ENCODE measurements around the gene PMEPA1. TPM values are rescaled to one million over a fixed set of nuclear protein-coding genes. Genes with fewer than 3 reads are reported as not detected.

Gene PMEPA1
- total RNA-seq, 1 donor from 2014 or later: 49.4 TPM

- no peak overlapping the region for H3K4me3 Mint-ChIP-seq (ENCODE audit: unreplicated experiment)
- Histone ChIP-seq H2AFZ (ENCODE audit: low read depth, low read length) (no peak overlapping the region), H4K20me1 (ENCODE audit: insufficient read depth, low read length) (no peaks in the 10 kb centered on the region), H3K27ac (ENCODE audit: low read depth, low read length) (no peak overlapping the region), H3K36me3 (ENCODE audit: insufficient read depth, low read length) (no peaks in the 10 kb centered on the region), H3K4me3 (ENCODE audit: insufficient read depth, low read depth, low read length) (no peak overlapping the region), H3K4me2 (ENCODE audit: low read length) (no peak overlapping the region), H3K9me3 (ENCODE audit: insufficient read depth, low read depth, low read length) (no peaks in the 10 kb centered on the region), H3K27me3 (ENCODE audit: insufficient read depth, low read length) (no peaks in the 10 kb centered on the region), H3K4me1 (ENCODE audit: insufficient read depth, low read length) (peaks cover 20% of the 10 kb centered on the region), H3K79me2 (ENCODE audit: insufficient read depth, low read length) (no peaks in the 10 kb centered on the region), H3K9ac (ENCODE audit: low read length) (no peak overlapping the region)
- H3K36me3 Mint-ChIP-seq (ENCODE audit: low read depth, unreplicated experiment): no peaks in the 10 kb centered on the region
- peaks cover 2% of the 10 kb centered on the region for H3K9me3 Mint-ChIP-seq (ENCODE audit: unreplicated experiment)
- FAIRE-seq (no peak), DNase-seq (ENCODE audit: low read depth) (no peak)
- no peak overlapping the region for H3K27ac Mint-ChIP-seq (ENCODE audit: unreplicated experiment)
- peaks cover 16% of the 10 kb centered on the region for H3K4me1 Mint-ChIP-seq (ENCODE audit: low read depth, unreplicated experiment)
- TF ChIP-seq CTCF (IDR thresholded peaks at IDR 0.05; ENCODE audit: insufficient read depth, low read depth, low read length) (no peak), EZH2 (IDR thresholded peaks at IDR 0.05; ENCODE audit: insufficient read depth, low read length) (no peak)
- H3K27me3 Mint-ChIP-seq (ENCODE audit: low read depth, unreplicated experiment): peaks cover 6% of the 10 kb centered on the region
Observed at GRCh38 chr20:57744206-57744605, 34.4 kb upstream of the PMEPA1 start.

GRCh38 chr20:57743450-57744095 is 33.8 kb upstream of the PMEPA1 start:
- Histone ChIP-seq H3K9ac (ENCODE audit: low read length) (no peak overlapping the region), H2AFZ (ENCODE audit: low read depth, low read length) (no peak overlapping the region), H3K36me3 (ENCODE audit: insufficient read depth, low read length) (no peaks in the 10 kb centered on the region), H3K27me3 (ENCODE audit: insufficient read depth, low read length) (no peaks in the 10 kb centered on the region), H3K4me2 (ENCODE audit: low read length) (no peak overlapping the region), H3K4me1 (ENCODE audit: insufficient read depth, low read length) (peaks cover 15% of the 10 kb centered on the region), H3K9me3 (ENCODE audit: insufficient read depth, low read depth, low read length) (no peaks in the 10 kb centered on the region), H3K79me2 (ENCODE audit: insufficient read depth, low read length) (no peaks in the 10 kb centered on the region), H3K27ac (ENCODE audit: low read depth, low read length) (no peak overlapping the region), H4K20me1 (ENCODE audit: insufficient read depth, low read length) (no peaks in the 10 kb centered on the region), H3K4me3 (ENCODE audit: insufficient read depth, low read depth, low read length) (no peak overlapping the region)
- Mint-ChIP-seq H3K27me3 (ENCODE audit: low read depth, unreplicated experiment) (peaks cover 6% of the 10 kb centered on the region), H3K36me3 (ENCODE audit: low read depth, unreplicated experiment) (no peaks in the 10 kb centered on the region), H3K4me1 (ENCODE audit: low read depth, unreplicated experiment) (peaks cover 15% of the 10 kb centered on the region), H3K4me3 (ENCODE audit: unreplicated experiment) (no peak overlapping the region), H3K9me3 (ENCODE audit: unreplicated experiment) (peaks cover 2% of the 10 kb centered on the region), H3K27ac (ENCODE audit: unreplicated experiment) (no peak overlapping the region)
- FAIRE-seq (no peak), DNase-seq (ENCODE audit: low read depth) (no peak)
- TF ChIP-seq EZH2 (IDR thresholded peaks at IDR 0.05; ENCODE audit: insufficient read depth, low read length): no peak
- no peak for TF ChIP-seq CTCF (IDR thresholded peaks at IDR 0.05; ENCODE audit: insufficient read depth, low read depth, low read length)

GRCh38 chr20:57742507-57743181 is 32.8 kb upstream of the PMEPA1 start:
- H3K27ac Mint-ChIP-seq (ENCODE audit: unreplicated experiment): no peak overlapping the region
- FAIRE-seq: no peak
- no peak overlapping the region for H3K4me3 ChIP-seq (ENCODE audit: insufficient read depth, low read depth, low read length)

More at GRCh38 chr20:57742507-57743181, 32.8 kb upstream of the PMEPA1 start:
- H3K4me2 ChIP-seq (ENCODE audit: low read length): no peak overlapping the region
- H3K27ac ChIP-seq (ENCODE audit: low read depth, low read length): no peak overlapping the region
- H3K27me3 ChIP-seq (ENCODE audit: insufficient read depth, low read length): no peaks in the 10 kb centered on the region
- no peaks in the 10 kb centered on the region for H3K36me3 Mint-ChIP-seq (ENCODE audit: low read depth, unreplicated experiment)
- no peak for TF ChIP-seq EZH2 (IDR thresholded peaks at IDR 0.05; ENCODE audit: insufficient read depth, low read length)
- TF ChIP-seq CTCF (IDR thresholded peaks at IDR 0.05; ENCODE audit: insufficient read depth, low read depth, low read length): no peak
- no peak overlapping the region for H3K4me3 Mint-ChIP-seq (ENCODE audit: unreplicated experiment)
- peaks cover 9% of the 10 kb centered on the region for H3K27me3 Mint-ChIP-seq (ENCODE audit: low read depth, unreplicated experiment)
- no peak overlapping the region for H3K9ac ChIP-seq (ENCODE audit: low read length)
- no peaks in the 10 kb centered on the region for H3K79me2 ChIP-seq (ENCODE audit: insufficient read depth, low read length)
- peaks cover 11% of the 10 kb centered on the region for H3K4me1 Mint-ChIP-seq (ENCODE audit: low read depth, unreplicated experiment)
- H3K9me3 Mint-ChIP-seq (ENCODE audit: unreplicated experiment): peaks cover 2% of the 10 kb centered on the region
- H3K4me1 ChIP-seq (ENCODE audit: insufficient read depth, low read length): peaks cover 11% of the 10 kb centered on the region
- no peak overlapping the region for H2AFZ ChIP-seq (ENCODE audit: low read depth, low read length)
- H3K9me3 ChIP-seq (ENCODE audit: insufficient read depth, low read depth, low read length): no peaks in the 10 kb centered on the region
- DNase-seq (ENCODE audit: low read depth): no peak
- no peaks in the 10 kb centered on the region for H3K36me3 ChIP-seq (ENCODE audit: insufficient read depth, low read length)
- no peaks in the 10 kb centered on the region for H4K20me1 ChIP-seq (ENCODE audit: insufficient read depth, low read length)
